Caco-2 (cell line): Measurements from ENCODE around the gene DDHD1. TPM values are rescaled to one million over a fixed set of nuclear protein-coding genes. Genes with fewer than 3 reads are reported as not detected.

Experiments
- BruUV-seq: library from RNA; stranded (reverse); fragments of 400-500 nt; replicated peaks from 2 replicates; lab custom pipeline; 2021; lab: Mats Ljungman, UMichigan
- CTCF ChIA-PET: fragments of 300-600 bp; sonication (Branson Sonifier 250); formaldehyde crosslinking; loops from one replicate; lab custom pipeline; 2022; ENCODE audit warnings: antibody characterized with exemption; lab: Charles Lee
- POLR2A ChIA-PET: fragments of 300-600 bp; sonication (Branson Sonifier 250); formaldehyde crosslinking; loops from one replicate; lab custom pipeline; 2022; ENCODE audit warnings: antibody characterized with exemption; lab: Charles Lee
- DNase-seq, 2 experiments: peaks; one replicate each; pipeline versions ENCODE4 v3.0.0 to v3.0.0-alpha.2; 2020 to 2022
- H3K27me3 ChIP-seq: replicated peaks from 2 replicates; pipeline ENCODE4 v1.6.0; 2011; ENCODE audit warnings: low read length; ENCODE audit not compliant: control insufficient read depth, insufficient read depth
- H3K36me3 ChIP-seq: 2 replicates; pipeline ENCODE4 v1.5.1; 2011; ENCODE audit warnings: low read length; ENCODE audit not compliant: control insufficient read depth, insufficient read depth
- H3K4me1 ChIP-seq: fragments of 250-450 bp; sonication (Bioruptor Pico); 2 replicates; pipeline ENCODE4 v1.5.1; 2020; ENCODE audit warnings: mild to moderate bottlenecking
- H3K4me3 ChIP-seq: 2 replicates; pipeline ENCODE4 v1.5.1; 2011; ENCODE audit warnings: low read depth, mild to moderate bottlenecking, control low read depth, low read length
- H3K9me3 ChIP-seq: fragments of 250-450 bp; sonication (Bioruptor Pico); 2 replicates; pipeline ENCODE4 v1.5.1; 2020; ENCODE audit warnings: mild to moderate bottlenecking, moderate library complexity
- H3K27ac Mint-ChIP-seq: one replicate; pipeline ENCODE4 v1.8.0; 2022; ENCODE audit warnings: mixed read lengths; ENCODE audit not compliant: unreplicated experiment
- H3K27me3 Mint-ChIP-seq: one replicate; pipeline ENCODE4 v1.8.0; 2022; ENCODE audit warnings: mixed read lengths; ENCODE audit not compliant: insufficient read depth, unreplicated experiment
- H3K36me3 Mint-ChIP-seq: one replicate; pipeline ENCODE4 v1.8.0; 2022; ENCODE audit warnings: mild to moderate bottlenecking, mixed read lengths; ENCODE audit not compliant: insufficient read depth, unreplicated experiment
- H3K4me1 Mint-ChIP-seq: one replicate; pipeline ENCODE4 v1.8.0; 2022; ENCODE audit warnings: low read depth, mixed read lengths; ENCODE audit not compliant: unreplicated experiment
- H3K4me3 Mint-ChIP-seq: one replicate; pipeline ENCODE4 v1.8.0; 2022; ENCODE audit warnings: mild to moderate bottlenecking, moderate library complexity, mixed read lengths; ENCODE audit not compliant: unreplicated experiment
- H3K9me3 Mint-ChIP-seq: one replicate; pipeline ENCODE4 v1.8.0; 2022; ENCODE audit warnings: mixed read lengths; ENCODE audit not compliant: unreplicated experiment
- CTCF ChIP-seq, 2 experiments: fragments of 200-600 bp in 1 of 2; IDR thresholded peaks; 1 replicate in 1 of 2; 2 replicates in 1 of 2; pipeline versions ENCODE4 v1.5.1 to v1.8.0; 2011 to 2022; ENCODE audit warnings: antibody characterized with exemption in 1 of 2, control low read depth in 1 of 2, inconsistent platforms in 1 of 2, low read depth in 1 of 2, low read length in 1 of 2, mild to moderate bottlenecking in 1 of 2, moderate library complexity in 1 of 2; ENCODE audit not compliant: insufficient read depth in 1 of 2, severe bottlenecking in 1 of 2, unreplicated experiment in 1 of 2
- intact Hi-C: fragments of 100-400 bp; cut with micrococcal nuclease; formaldehyde crosslinking; loops from one replicate; pipeline ENCODE4 v1.10.0; 2022; ENCODE audit not compliant: unreplicated experiment
- total RNA-seq: library from RNA; stranded (reverse); gene quantifications from 2 replicates; pipeline ENCODE4 v1.2.3, GENCODE V29; 2022

Gene DDHD1
- total RNA-seq, 1 experiment from 2014 or later = 8.8 TPM

- H3K36me3 ChIP-seq = no peaks in the 10 kb centered on the region
- H3K9me3 ChIP-seq = no peaks in the 10 kb centered on the region
- BruUV-seq = no TSS peak
- CTCF ChIA-PET = no interaction called here
- H3K4me3 Mint-ChIP-seq = no peak overlapping the region
- no peak overlapping the region for H3K27ac Mint-ChIP-seq
- H3K27me3 Mint-ChIP-seq = no peaks in the 10 kb centered on the region
- H3K4me1 Mint-ChIP-seq = no peaks in the 10 kb centered on the region
- no peaks in the 10 kb centered on the region for H3K27me3 ChIP-seq
- intact Hi-C loops = no loop called here
- DNase-seq = no peak
- no peaks in the 10 kb centered on the region for H3K9me3 Mint-ChIP-seq
- no peaks in the 10 kb centered on the region for H3K4me1 ChIP-seq
- no peaks in the 10 kb centered on the region for H3K36me3 Mint-ChIP-seq
- POLR2A ChIA-PET = no interaction called here
- TF ChIP-seq CTCF (IDR thresholded peaks at IDR 0.05; ENCODE audit: insufficient read depth in 1 of 2, low read depth in 1 of 2, low read length in 1 of 2, severe bottlenecking in 1 of 2, unreplicated experiment in 1 of 2) = no peak
- no peak overlapping the region for H3K4me3 ChIP-seq
Observed at GRCh38 chr14:53019406-53019805, 133.7 kb downstream of the DDHD1 start.

- Histone ChIP-seq H3K9me3 (no peaks in the 10 kb centered on the region), H3K4me3 (no peak overlapping the region), H3K4me1 (no peaks in the 10 kb centered on the region), H3K36me3 (no peaks in the 10 kb centered on the region), H3K27me3 (no peaks in the 10 kb centered on the region)
- BruUV-seq = no TSS peak
- Mint-ChIP-seq H3K27ac (no peak overlapping the region), H3K9me3 (no peaks in the 10 kb centered on the region), H3K4me3 (no peak overlapping the region), H3K27me3 (no peaks in the 10 kb centered on the region), H3K4me1 (no peaks in the 10 kb centered on the region), H3K36me3 (no peaks in the 10 kb centered on the region)
- TF ChIP-seq CTCF (IDR thresholded peaks at IDR 0.05; ENCODE audit: insufficient read depth in 1 of 2, low read depth in 1 of 2, low read length in 1 of 2, severe bottlenecking in 1 of 2, unreplicated experiment in 1 of 2) = no peak
- CTCF ChIA-PET = no interaction called here
- intact Hi-C loops = no loop called here
- DNase-seq = no peak
- POLR2A ChIA-PET = no interaction called here
Observed at GRCh38 chr14:53017837-53018236, 135.3 kb downstream of the DDHD1 start.

DNA sequence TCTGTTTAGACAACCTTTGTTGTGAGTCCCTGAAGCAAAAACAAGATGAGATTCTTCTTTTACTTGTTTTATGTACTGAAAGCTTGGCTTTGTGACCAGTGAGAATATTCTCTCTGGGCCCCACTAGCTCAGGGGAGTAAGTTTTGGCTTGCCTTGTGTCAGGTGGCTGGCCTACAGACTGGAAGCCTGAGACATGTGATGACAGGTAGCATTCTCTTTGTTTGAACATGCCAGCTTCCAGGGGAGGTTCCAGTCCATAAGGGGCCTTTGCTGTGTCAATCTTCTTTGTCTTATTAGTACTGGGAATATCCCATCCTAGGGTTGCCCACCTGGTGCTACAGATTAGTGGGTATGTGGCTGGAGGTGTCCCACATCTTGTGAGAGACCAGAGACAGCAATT, 136.2 kb downstream of the DDHD1 start:
- CTCF ChIA-PET = no interaction called here

More for the DNA sequence above, 136.2 kb downstream of the DDHD1 start:
- no TSS peak for BruUV-seq
- TF ChIP-seq CTCF (IDR thresholded peaks at IDR 0.05; ENCODE audit: insufficient read depth in 1 of 2, low read depth in 1 of 2, low read length in 1 of 2, severe bottlenecking in 1 of 2, unreplicated experiment in 1 of 2) = no peak
- Mint-ChIP-seq H3K4me3 (no peak overlapping the region), H3K27me3 (no peaks in the 10 kb centered on the region), H3K27ac (no peak overlapping the region), H3K9me3 (no peaks in the 10 kb centered on the region), H3K4me1 (no peaks in the 10 kb centered on the region), H3K36me3 (no peaks in the 10 kb centered on the region)
- Histone ChIP-seq H3K4me1 (no peaks in the 10 kb centered on the region), H3K27me3 (no peaks in the 10 kb centered on the region), H3K4me3 (no peak overlapping the region), H3K36me3 (no peaks in the 10 kb centered on the region), H3K9me3 (no peaks in the 10 kb centered on the region)
- intact Hi-C loops = no loop called here
- POLR2A ChIA-PET = no interaction called here
- no peak for DNase-seq
